ENCODE data around the gene MEX3D. TPM values are rescaled to one million over a fixed set of nuclear protein-coding genes. Genes with fewer than 3 reads are reported as not detected.

Gene MEX3D
- total RNA-seq: 10 to 100 TPM; 21.4 to 26.6 (median 23.0) TPM

GRCh38 chr19:1568320-1569019 is at the start of gene MEX3D:
Gene MEX3D, minus strand, starts transcription at chr19:1568325. Its CDS starts 267 bp downstream, at chr19:1568058.
- peak within 1 kb of the TSS; percentile 57 to 89 (median 79) for H3K4me3 ChIP-seq
- H3K4me1 ChIP-seq: peaks cover 17 to 38% (median 25%) of the 10 kb centered on the region in 3 donors
- DNase-seq: no peak
- peak within 1 kb of the TSS; percentile 74 to 92 (median 86) for H3K27ac ChIP-seq
- H3K9me3 ChIP-seq: no peaks in the 10 kb centered on the region
- 15 to 24% methylated on average over 7 to 9 of the region's 63 CpGs for WGBS, 2 donors
- intact Hi-C loops (cut with DNase I): no loop called here
- H3K27me3 ChIP-seq: peaks cover 0 to 13% (median 0%) of the 10 kb centered on the region in 4 donors
- no peaks in the 10 kb centered on the region for H3K36me3 ChIP-seq
- no peak for TF ChIP-seq CTCF (IDR thresholded peaks at IDR 0.05)
- TF ChIP-seq POLR2A (IDR thresholded peaks at IDR 0.05): no peak

- Histone ChIP-seq H3K9me3 (no peaks in the 10 kb centered on the region), H3K4me3 (no peak overlapping the region), H3K27me3 (no peaks in the 10 kb centered on the region), H3K36me3 (peaks cover 23 to 97% (median 39%) of the 10 kb centered on the region in 3 donors), H3K4me1 (no peaks in the 10 kb centered on the region), H3K27ac (no peak overlapping the region)
- 51 to 77% methylated on average over 3 to 4 of the region's 4 CpGs for WGBS, 2 donors
- intact Hi-C loops (cut with DNase I): no loop called here
- TF ChIP-seq CTCF (IDR thresholded peaks at IDR 0.05) (no peak), POLR2A (IDR thresholded peaks at IDR 0.05) (no peak)
- DNase-seq: no peak
Measured at GRCh38 chr19:1616875-1617274, 48.8 kb upstream of the MEX3D start.

GRCh38 chr19:1616396-1616795 is 48.3 kb upstream of the MEX3D start:
- Histone ChIP-seq H3K27ac (no peak overlapping the region), H3K4me3 (no peak overlapping the region), H3K27me3 (no peaks in the 10 kb centered on the region), H3K4me1 (no peaks in the 10 kb centered on the region), H3K9me3 (no peaks in the 10 kb centered on the region), H3K36me3 (peaks cover 28 to 97% (median 39%) of the 10 kb centered on the region in 3 donors)
- WGBS, 2 donors: 77 to 81% methylated on average over 8 of the region's 8 CpGs
- intact Hi-C loops (cut with DNase I): no loop called here
- no peak for DNase-seq
- no peak for TF ChIP-seq CTCF (IDR thresholded peaks at IDR 0.05)
- no peak for TF ChIP-seq POLR2A (IDR thresholded peaks at IDR 0.05)

GRCh38 chr19:1615156-1615765 is 47.1 kb upstream of the MEX3D start:
- no peaks in the 10 kb centered on the region for H3K4me1 ChIP-seq
- H3K36me3 ChIP-seq: peaks cover 24 to 97% (median 39%) of the 10 kb centered on the region in 3 donors
- DNase-seq: no peak
- no peak overlapping the region for H3K27ac ChIP-seq
- H3K27me3 ChIP-seq: no peaks in the 10 kb centered on the region
- intact Hi-C loops (cut with DNase I): no loop called here
- TF ChIP-seq CTCF (IDR thresholded peaks at IDR 0.05): no peak
- no peak for TF ChIP-seq POLR2A (IDR thresholded peaks at IDR 0.05)
- 83 to 88% methylated on average over 7 to 17 of the region's 41 CpGs for WGBS, 2 donors
- no peak overlapping the region for H3K4me3 ChIP-seq
- H3K9me3 ChIP-seq: no peaks in the 10 kb centered on the region

- WGBS, 2 donors: 78 to 93% methylated on average over 3 to 12 of the region's 32 CpGs
- Histone ChIP-seq H3K9me3 (no peaks in the 10 kb centered on the region), H3K4me1 (peaks cover 0 to 7% (median 3%) of the 10 kb centered on the region in 3 donors), H3K27me3 (no peaks in the 10 kb centered on the region), H3K36me3 (peaks cover 24 to 91% (median 35%) of the 10 kb centered on the region in 3 donors), H3K4me3 (no peak overlapping the region), H3K27ac (no peak overlapping the region)
- TF ChIP-seq CTCF (IDR thresholded peaks at IDR 0.05): no peak
- TF ChIP-seq POLR2A (IDR thresholded peaks at IDR 0.05): no peak
- no peak for DNase-seq
- intact Hi-C loops (cut with DNase I): no loop called here
Measured at GRCh38 chr19:1613808-1614570, 45.9 kb upstream of the MEX3D start.

All from esophagus squamous epithelium (tissue), 5 donors.